ENCODE measurements around the gene CASP6.

Gene CASP6

GRCh38 chr4:109662116-109662515, 41.1 kb downstream of the CASP6 start:
- Histone ChIP-seq H3K9ac (ENCODE audit: low read length) (no peak overlapping the region), H3K4ac (ENCODE audit: low read depth in 1 of 2, low read length in 2 of 2) (no peak overlapping the region), H2AK5ac (ENCODE audit: low read length, severe bottlenecking) (no peak overlapping the region), H2BK12ac (ENCODE audit: low read length in 2 of 2) (no peak overlapping the region), H3K23ac (ENCODE audit: low read length in 2 of 2) (no peak overlapping the region), H2BK120ac (ENCODE audit: low read depth, low read length) (no peak overlapping the region), H3K9me3 (ENCODE audit: control insufficient read depth, low read length) (no peaks in the 10 kb centered on the region), H3K4me1 (ENCODE audit: control insufficient read depth, insufficient read depth, low read depth, low read length) (no peaks in the 10 kb centered on the region), H2AFZ (ENCODE audit: low read depth, low read length) (no peak overlapping the region), H3K4me2 (ENCODE audit: low read length, poor library complexity, severe bottlenecking) (no peak overlapping the region), H3K27ac (ENCODE audit: low read length, poor library complexity, severe bottlenecking) (no peak overlapping the region), H2BK5ac (ENCODE audit: low read depth, low read length, poor library complexity, severe bottlenecking) (no peak overlapping the region), H3K36me3 (ENCODE audit: control insufficient read depth in 1 of 2, insufficient read depth in 2 of 2, low read depth in 1 of 2, low read length in 2 of 2) (peaks cover 0 to 37% of the 10 kb centered on the region in 2 experiments), H4K8ac (ENCODE audit: low read length) (no peak overlapping the region), H2BK15ac (ENCODE audit: low read depth, poor library complexity, severe bottlenecking) (no peak overlapping the region), H3K27me3 (ENCODE audit: control insufficient read depth in 1 of 2, insufficient read depth in 1 of 2, low read length in 2 of 2) (no peaks in the 10 kb centered on the region), H4K91ac (ENCODE audit: low read length) (no peak overlapping the region), H3K18ac (ENCODE audit: low read depth in 1 of 2, low read length in 2 of 2) (no peak overlapping the region), H3K79me1 (replicated peaks; ENCODE audit: low read length, poor library complexity, severe bottlenecking) (peaks cover 6% of the 10 kb centered on the region), H3K4me3 (ENCODE audit: insufficient read depth in 1 of 2, low read depth in 1 of 2, low read length in 2 of 2) (no peak overlapping the region), H3K14ac (ENCODE audit: low read length in 2 of 2) (no peak overlapping the region)
- DNase-seq = no peak
- 79% methylated on average over 1 of the region's 2 CpGs for WGBS

GRCh38 chr4:109658871-109659410, 44.3 kb downstream of the CASP6 start:
- Histone ChIP-seq H3K4me1 (ENCODE audit: control insufficient read depth, insufficient read depth, low read depth, low read length) (no peaks in the 10 kb centered on the region), H2AK5ac (ENCODE audit: low read length, severe bottlenecking) (no peak overlapping the region), H4K8ac (ENCODE audit: low read length) (no peak overlapping the region), H3K27ac (ENCODE audit: low read length, poor library complexity, severe bottlenecking) (no peak overlapping the region), H3K4ac (ENCODE audit: low read depth in 1 of 2, low read length in 2 of 2) (no peak overlapping the region), H2BK15ac (ENCODE audit: low read depth, poor library complexity, severe bottlenecking) (no peak overlapping the region), H3K9me3 (ENCODE audit: control insufficient read depth, low read length) (no peaks in the 10 kb centered on the region), H3K36me3 (ENCODE audit: control insufficient read depth in 1 of 2, insufficient read depth in 2 of 2, low read depth in 1 of 2, low read length in 2 of 2) (peaks cover 0 to 18% of the 10 kb centered on the region in 2 experiments), H3K4me2 (ENCODE audit: low read length, poor library complexity, severe bottlenecking) (no peak overlapping the region), H4K91ac (ENCODE audit: low read length) (no peak overlapping the region), H3K18ac (ENCODE audit: low read depth in 1 of 2, low read length in 2 of 2) (no peak overlapping the region), H2BK5ac (ENCODE audit: low read depth, low read length, poor library complexity, severe bottlenecking) (no peak overlapping the region), H3K27me3 (ENCODE audit: control insufficient read depth in 1 of 2, insufficient read depth in 1 of 2, low read length in 2 of 2) (no peaks in the 10 kb centered on the region), H3K23ac (ENCODE audit: low read length in 2 of 2) (no peak overlapping the region), H3K9ac (ENCODE audit: low read length) (no peak overlapping the region), H3K14ac (ENCODE audit: low read length in 2 of 2) (no peak overlapping the region), H2BK120ac (ENCODE audit: low read depth, low read length) (no peak overlapping the region), H3K79me1 (replicated peaks; ENCODE audit: low read length, poor library complexity, severe bottlenecking) (peaks cover 6% of the 10 kb centered on the region), H2BK12ac (ENCODE audit: low read length in 2 of 2) (no peak overlapping the region), H3K4me3 (ENCODE audit: insufficient read depth in 1 of 2, low read depth in 1 of 2, low read length in 2 of 2) (no peak overlapping the region), H2AFZ (ENCODE audit: low read depth, low read length) (no peak overlapping the region)
- peak; percentile 6 for DNase-seq
- 90% methylated on average over 3 of the region's 6 CpGs for WGBS

GRCh38 chr4:109657854-109658418, 45.3 kb downstream of the CASP6 start:
- Histone ChIP-seq H3K36me3 (ENCODE audit: control insufficient read depth in 1 of 2, insufficient read depth in 2 of 2, low read depth in 1 of 2, low read length in 2 of 2) (peaks cover 0 to 13% of the 10 kb centered on the region in 2 experiments), H2AFZ (ENCODE audit: low read depth, low read length) (no peak overlapping the region), H3K79me1 (replicated peaks; ENCODE audit: low read length, poor library complexity, severe bottlenecking) (peaks cover 6% of the 10 kb centered on the region), H2BK12ac (ENCODE audit: low read length in 2 of 2) (no peak overlapping the region), H2AK5ac (ENCODE audit: low read length, severe bottlenecking) (no peak overlapping the region), H3K4ac (ENCODE audit: low read depth in 1 of 2, low read length in 2 of 2) (no peak overlapping the region), H3K9me3 (ENCODE audit: control insufficient read depth, low read length) (no peaks in the 10 kb centered on the region), H2BK15ac (ENCODE audit: low read depth, poor library complexity, severe bottlenecking) (no peak overlapping the region), H3K4me2 (ENCODE audit: low read length, poor library complexity, severe bottlenecking) (no peak overlapping the region), H3K18ac (ENCODE audit: low read depth in 1 of 2, low read length in 2 of 2) (no peak overlapping the region), H4K91ac (ENCODE audit: low read length) (no peak overlapping the region), H4K8ac (ENCODE audit: low read length) (no peak overlapping the region), H2BK120ac (ENCODE audit: low read depth, low read length) (no peak overlapping the region), H3K23ac (ENCODE audit: low read length in 2 of 2) (no peak overlapping the region), H3K9ac (ENCODE audit: low read length) (no peak overlapping the region), H3K4me1 (ENCODE audit: control insufficient read depth, insufficient read depth, low read depth, low read length) (no peaks in the 10 kb centered on the region), H3K14ac (ENCODE audit: low read length in 2 of 2) (no peak overlapping the region), H3K27me3 (ENCODE audit: control insufficient read depth in 1 of 2, insufficient read depth in 1 of 2, low read length in 2 of 2) (no peaks in the 10 kb centered on the region), H2BK5ac (ENCODE audit: low read depth, low read length, poor library complexity, severe bottlenecking) (no peak overlapping the region), H3K27ac (ENCODE audit: low read length, poor library complexity, severe bottlenecking) (no peak overlapping the region), H3K4me3 (ENCODE audit: insufficient read depth in 1 of 2, low read depth in 1 of 2, low read length in 2 of 2) (no peak overlapping the region)
- no peak for DNase-seq
- WGBS = 97% methylated on average over 9 of the region's 9 CpGs

- Histone ChIP-seq H3K27me3 (ENCODE audit: control insufficient read depth in 1 of 2, insufficient read depth in 1 of 2, low read length in 2 of 2) (no peaks in the 10 kb centered on the region), H3K27ac (ENCODE audit: low read length, poor library complexity, severe bottlenecking) (no peak overlapping the region), H3K4me1 (ENCODE audit: control insufficient read depth, insufficient read depth, low read depth, low read length) (no peaks in the 10 kb centered on the region), H4K91ac (ENCODE audit: low read length) (no peak overlapping the region), H3K79me1 (replicated peaks; ENCODE audit: low read length, poor library complexity, severe bottlenecking) (peaks cover 7% of the 10 kb centered on the region), H3K4me2 (ENCODE audit: low read length, poor library complexity, severe bottlenecking) (no peak overlapping the region), H3K4me3 (ENCODE audit: insufficient read depth in 1 of 2, low read depth in 1 of 2, low read length in 2 of 2) (no peak overlapping the region), H3K9ac (ENCODE audit: low read length) (no peak overlapping the region), H2AK5ac (ENCODE audit: low read length, severe bottlenecking) (no peak overlapping the region), H2AFZ (ENCODE audit: low read depth, low read length) (no peak overlapping the region), H2BK120ac (ENCODE audit: low read depth, low read length) (no peak overlapping the region), H3K14ac (ENCODE audit: low read length in 2 of 2) (no peak overlapping the region), H2BK15ac (ENCODE audit: low read depth, poor library complexity, severe bottlenecking) (no peak overlapping the region), H3K9me3 (ENCODE audit: control insufficient read depth, low read length) (peaks cover 5% of the 10 kb centered on the region), H3K4ac (ENCODE audit: low read depth in 1 of 2, low read length in 2 of 2) (no peak overlapping the region), H3K18ac (ENCODE audit: low read depth in 1 of 2, low read length in 2 of 2) (no peak overlapping the region), H4K8ac (ENCODE audit: low read length) (no peak overlapping the region), H3K36me3 (ENCODE audit: control insufficient read depth in 1 of 2, insufficient read depth in 2 of 2, low read depth in 1 of 2, low read length in 2 of 2) (peaks cover 0 to 12% of the 10 kb centered on the region in 2 experiments), H2BK12ac (ENCODE audit: low read length in 2 of 2) (no peak overlapping the region), H2BK5ac (ENCODE audit: low read depth, low read length, poor library complexity, severe bottlenecking) (no peak overlapping the region), H3K23ac (ENCODE audit: low read length in 2 of 2) (no peak overlapping the region)
- no peak for DNase-seq
- WGBS = 53% methylated on average over 5 of the region's 6 CpGs
Measured at GRCh38 chr4:109655396-109655795, 47.8 kb downstream of the CASP6 start.

Measured in mesenchymal stem cell (in vitro differentiated cells and primary cell).